ENCODE measurements around the gene GTF2H3. TPM values are rescaled to one million over a fixed set of nuclear protein-coding genes. Genes with fewer than 3 reads are reported as not detected.

Gene GTF2H3
- total RNA-seq, 1 donor from 2014 or later: 44.1 TPM

- no peak for DNase-seq (ENCODE audit: low spot score)
Observed at GRCh38 chr12:123645878-123646277, 12.2 kb downstream of the GTF2H3 start.

- no peak for DNase-seq (ENCODE audit: low spot score)
Observed at GRCh38 chr12:123648401-123648800, 14.8 kb downstream of the GTF2H3 start.

- DNase-seq (ENCODE audit: low spot score): no peak
Observed at GRCh38 chr12:123654129-123654701, 20.6 kb downstream of the GTF2H3 start.

GRCh38 chr12:123655420-123655819 is 21.8 kb downstream of the GTF2H3 start:
- no peak for DNase-seq (ENCODE audit: low spot score)

GRCh38 chr12:123656392-123656791 is 22.8 kb downstream of the GTF2H3 start:
- DNase-seq (ENCODE audit: low spot score): no peak

- DNase-seq (ENCODE audit: low spot score): no peak
Observed at GRCh38 chr12:123657211-123657610, 23.6 kb downstream of the GTF2H3 start.

- DNase-seq (ENCODE audit: low spot score): no peak
Observed at GRCh38 chr12:123659996-123660727, 26.5 kb downstream of the GTF2H3 start.

GRCh38 chr12:123667771-123668170 is 34.1 kb downstream of the GTF2H3 start:
- DNase-seq (ENCODE audit: low spot score): no peak

- DNase-seq (ENCODE audit: low spot score): peak; percentile 94
Observed at GRCh38 chr12:123670882-123671728, 37.5 kb downstream of the GTF2H3 start, which contains the start of gene TCTN2. TCTN2 (plus strand) TSS chr12:123671113; CDS start chr12:123671241, 128 bp downstream.

GRCh38 chr12:123671876-123672275 is 38.2 kb downstream of the GTF2H3 start:
- no peak for DNase-seq (ENCODE audit: low spot score)

- no peak for DNase-seq (ENCODE audit: low spot score)
Observed at GRCh38 chr12:123675436-123675835, 41.8 kb downstream of the GTF2H3 start.

- DNase-seq (ENCODE audit: low spot score): no peak
Observed at GRCh38 chr12:123676616-123677320, 43.1 kb downstream of the GTF2H3 start.

GRCh38 chr12:123678981-123679380 is 45.4 kb downstream of the GTF2H3 start:
- DNase-seq (ENCODE audit: low spot score): no peak

- DNase-seq (ENCODE audit: low spot score): no peak
Observed at GRCh38 chr12:123681605-123682004, 48.0 kb downstream of the GTF2H3 start.

GRCh38 chr12:123683964-123684363 is 50.3 kb downstream of the GTF2H3 start:
- no peak for DNase-seq (ENCODE audit: low spot score)

- no peak for DNase-seq (ENCODE audit: low spot score)
Observed at GRCh38 chr12:123686636-123687190, 53.1 kb downstream of the GTF2H3 start.

- no peak for DNase-seq (ENCODE audit: low spot score)
Observed at GRCh38 chr12:123690191-123690840, 56.7 kb downstream of the GTF2H3 start.

GRCh38 chr12:123696207-123696606 is 62.6 kb downstream of the GTF2H3 start:
- DNase-seq (ENCODE audit: low spot score): no peak

GRCh38 chr12:123696646-123697045 is 63.0 kb downstream of the GTF2H3 start:
- DNase-seq (ENCODE audit: low spot score): no peak

- DNase-seq (ENCODE audit: low spot score): no peak
Observed at GRCh38 chr12:123705935-123706334, 72.3 kb downstream of the GTF2H3 start.

GRCh38 chr12:123707466-123707865 is 73.8 kb downstream of the GTF2H3 start:
- DNase-seq (ENCODE audit: low spot score): no peak

All from ureter (tissue), 1 donor.